ENCODE data around the gene ATXN2.
A peak's percentile ranks its signal among the peaks of the same experiment; 100 is the strongest.
"Not testable (repeated sequence)": the region's sequence is repeated elsewhere in the genome, so short reads cannot be mapped to it uniquely, and the experiment has no call there.

The ATXN2 gene

DNA sequence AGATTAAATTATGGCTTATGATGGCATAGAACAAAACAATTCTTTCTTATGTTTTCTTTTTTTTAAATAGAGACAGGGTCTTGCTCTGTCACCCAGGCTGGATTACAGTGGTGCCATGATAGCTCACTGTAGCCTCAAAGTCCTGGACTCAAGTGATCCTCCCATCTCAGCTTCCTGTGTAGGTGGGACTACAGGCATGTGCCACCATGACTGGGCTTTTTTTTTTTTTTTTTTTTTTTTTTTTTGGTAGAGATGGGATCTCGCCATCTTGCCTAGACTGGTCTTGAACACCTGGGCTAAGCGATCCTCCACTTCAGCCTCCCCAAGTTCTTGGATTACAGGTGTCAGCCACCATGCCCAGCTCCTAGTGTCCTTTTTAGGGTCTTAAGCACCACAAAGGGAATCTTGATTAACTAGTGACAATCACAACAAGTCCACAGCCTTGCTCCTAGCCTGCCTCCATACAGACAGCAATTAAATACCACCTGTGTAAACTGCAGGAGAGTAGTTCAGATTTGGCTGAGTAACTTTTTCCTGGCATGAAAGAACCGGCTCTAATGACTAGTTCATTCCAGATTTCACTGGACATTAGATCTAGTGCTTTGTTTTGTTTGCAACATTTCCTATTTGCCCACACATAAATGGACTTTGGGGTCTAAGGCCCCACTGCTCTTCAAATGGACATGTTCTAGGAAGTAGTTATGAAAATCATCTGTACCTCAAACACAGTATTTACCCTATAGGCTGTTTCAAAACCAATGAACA is 131.8 kb downstream of the ATXN2 start:
- Mint-ChIP-seq H3K27me3 (ENCODE audit: low read depth) (no peaks in the 10 kb centered on the region), H3K27ac (peak overlapping the region; percentile 28 to 82 (median 32)), H3K9me3 (no peaks in the 10 kb centered on the region), H3K4me1 (peaks cover 17% of the 10 kb centered on the region), H3K36me3 (ENCODE audit: low read depth) (peaks cover 56% of the 10 kb centered on the region), H3K4me3 (no peak overlapping the region)
- TF ChIP-seq, protein P1, sequence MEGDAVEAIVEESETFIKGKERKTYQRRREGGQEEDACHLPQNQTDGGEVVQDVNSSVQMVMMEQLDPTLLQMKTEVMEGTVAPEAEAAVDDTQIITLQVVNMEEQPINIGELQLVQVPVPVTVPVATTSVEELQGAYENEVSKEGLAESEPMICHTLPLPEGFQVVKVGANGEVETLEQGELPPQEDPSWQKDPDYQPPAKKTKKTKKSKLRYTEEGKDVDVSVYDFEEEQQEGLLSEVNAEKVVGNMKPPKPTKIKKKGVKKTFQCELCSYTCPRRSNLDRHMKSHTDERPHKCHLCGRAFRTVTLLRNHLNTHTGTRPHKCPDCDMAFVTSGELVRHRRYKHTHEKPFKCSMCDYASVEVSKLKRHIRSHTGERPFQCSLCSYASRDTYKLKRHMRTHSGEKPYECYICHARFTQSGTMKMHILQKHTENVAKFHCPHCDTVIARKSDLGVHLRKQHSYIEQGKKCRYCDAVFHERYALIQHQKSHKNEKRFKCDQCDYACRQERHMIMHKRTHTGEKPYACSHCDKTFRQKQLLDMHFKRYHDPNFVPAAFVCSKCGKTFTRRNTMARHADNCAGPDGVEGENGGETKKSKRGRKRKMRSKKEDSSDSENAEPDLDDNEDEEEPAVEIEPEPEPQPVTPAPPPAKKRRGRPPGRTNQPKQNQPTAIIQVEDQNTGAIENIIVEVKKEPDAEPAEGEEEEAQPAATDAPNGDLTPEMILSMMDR (IDR thresholded peaks at IDR 0.05; ENCODE audit: unreplicated experiment in 3 of 3), result no peak

DNA sequence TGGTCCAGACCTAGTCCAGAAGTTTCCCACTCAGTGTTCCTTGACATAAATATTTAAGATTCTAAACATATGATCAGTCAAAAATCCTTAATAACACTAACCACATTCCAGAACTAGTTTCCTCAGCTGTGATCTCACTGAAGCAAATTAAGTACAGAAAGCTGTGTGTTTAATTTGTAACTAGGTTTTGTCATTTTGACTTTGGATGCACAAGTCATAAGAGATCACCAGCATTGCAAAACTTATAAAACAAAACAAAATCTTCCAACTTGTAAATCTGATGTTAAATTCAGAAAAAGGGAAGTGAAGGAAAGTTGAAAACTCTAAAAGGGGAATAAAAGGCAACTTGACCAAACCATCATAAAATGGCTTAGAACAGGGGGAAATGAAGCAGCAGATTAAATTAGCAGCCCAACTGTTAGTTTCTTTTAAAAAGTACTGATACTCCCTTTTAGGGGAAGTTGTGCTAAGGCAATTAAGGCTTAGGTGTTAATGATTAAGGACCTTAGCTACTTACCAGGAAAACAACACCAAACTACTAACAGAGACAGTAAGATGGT is 136.8 kb downstream of the ATXN2 start:
- Mint-ChIP-seq H3K4me3 (no peak overlapping the region), H3K27me3 (ENCODE audit: low read depth) (no peaks in the 10 kb centered on the region), H3K36me3 (ENCODE audit: low read depth) (peaks cover 33% of the 10 kb centered on the region), H3K9me3 (no peaks in the 10 kb centered on the region), H3K4me1 (peaks cover 5% of the 10 kb centered on the region), H3K27ac (peak overlapping the region; percentile 87 to 96 (median 89))
- TF ChIP-seq, protein P1 (IDR thresholded peaks at IDR 0.05; ENCODE audit: unreplicated experiment in 3 of 3), result no peak

DNA sequence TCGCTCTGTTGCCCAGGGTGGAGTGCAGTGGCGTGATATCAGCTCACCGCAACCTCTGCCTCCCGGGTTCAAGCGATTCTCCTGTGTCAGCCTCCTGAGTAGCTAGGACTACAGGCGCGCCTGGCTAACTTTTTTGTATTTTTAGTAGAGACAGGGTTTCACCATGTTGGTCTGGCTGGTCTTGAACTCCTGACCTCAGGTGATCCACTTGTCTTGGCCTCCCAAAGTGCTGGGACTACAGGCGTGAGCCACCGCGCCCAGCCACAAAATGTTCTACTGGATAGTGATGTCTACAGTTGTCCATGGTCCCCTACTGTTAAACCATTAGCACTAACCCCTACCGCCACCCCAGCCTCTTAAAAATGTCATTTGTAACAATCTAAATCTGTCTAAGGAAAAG is 139.0 kb downstream of the ATXN2 start:
- H3K4me3 Mint-ChIP-seq; H3K4me1 Mint-ChIP-seq; H3K9me3 Mint-ChIP-seq; H3K27ac Mint-ChIP-seq; H3K27me3 Mint-ChIP-seq (ENCODE audit: low read depth): not testable (repeated sequence)
- peaks cover 43% of the 10 kb centered on the region for H3K36me3 Mint-ChIP-seq (ENCODE audit: low read depth)

DNA sequence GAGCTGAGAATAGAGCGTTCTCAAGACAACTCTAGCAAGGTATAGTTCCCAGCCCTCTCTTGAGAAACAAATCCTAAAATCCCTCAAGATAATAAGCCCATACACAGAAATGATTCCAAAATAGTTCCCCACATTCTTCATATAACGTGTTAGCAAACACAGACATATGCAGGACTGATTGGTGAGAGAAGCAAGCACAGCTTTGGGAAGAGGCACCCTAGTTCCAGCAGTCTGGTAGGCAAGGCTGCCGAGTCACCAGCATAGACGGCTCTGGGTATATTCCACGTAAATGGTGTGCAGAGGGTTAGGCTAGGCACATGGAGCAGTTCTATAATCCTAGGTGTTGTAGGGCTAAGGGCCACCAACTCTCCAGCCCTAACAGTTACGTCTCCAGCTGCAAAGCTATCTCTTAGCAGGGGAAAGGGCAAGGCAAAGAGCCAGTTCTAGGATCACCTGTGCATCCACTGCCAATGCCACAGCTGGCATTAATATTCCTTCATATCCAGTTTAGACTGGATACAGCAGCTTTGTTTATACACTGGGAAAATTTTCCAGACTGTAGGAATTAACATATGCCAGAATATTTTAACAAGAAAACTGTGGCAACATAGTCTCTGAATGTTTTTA is 140.5 kb downstream of the ATXN2 start:
- peaks cover 43% of the 10 kb centered on the region for H3K36me3 Mint-ChIP-seq (ENCODE audit: low read depth)
- peak overlapping the region in 1 of 3 experiments; percentile 82 for H3K27ac Mint-ChIP-seq
- TF ChIP-seq, protein P1 (IDR thresholded peaks at IDR 0.05; ENCODE audit: unreplicated experiment in 3 of 3), result no peak
- H3K4me1 Mint-ChIP-seq, result peaks cover 5% of the 10 kb centered on the region
- no peak overlapping the region for H3K4me3 Mint-ChIP-seq
- H3K9me3 Mint-ChIP-seq, result no peaks in the 10 kb centered on the region
- no peaks in the 10 kb centered on the region for H3K27me3 Mint-ChIP-seq (ENCODE audit: low read depth)

DNA sequence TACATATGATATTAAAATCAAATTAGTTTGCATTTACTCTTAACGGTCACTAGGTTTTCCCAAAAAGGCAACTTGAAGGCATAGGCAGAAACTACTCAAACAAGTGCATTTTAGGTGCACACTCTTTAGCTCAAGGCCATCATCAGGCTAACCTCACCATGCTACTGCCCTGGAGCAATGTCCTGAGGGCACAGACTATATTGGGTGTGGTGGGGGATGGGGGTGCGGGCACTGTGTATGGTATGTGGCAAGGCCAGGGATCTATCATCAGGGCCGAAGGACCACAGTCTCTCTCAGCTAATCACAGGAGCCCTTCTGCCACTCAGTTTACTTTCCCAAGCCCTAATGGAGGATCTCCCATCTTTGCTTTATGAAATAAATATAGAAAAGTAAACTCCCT is 141.5 kb downstream of the ATXN2 start:
- Mint-ChIP-seq H3K27ac (no peak overlapping the region), H3K36me3 (ENCODE audit: low read depth) (peaks cover 46% of the 10 kb centered on the region), H3K4me1 (peaks cover 5% of the 10 kb centered on the region), H3K4me3 (no peak overlapping the region), H3K27me3 (ENCODE audit: low read depth) (no peaks in the 10 kb centered on the region), H3K9me3 (no peaks in the 10 kb centered on the region)
- TF ChIP-seq, protein P1 (IDR thresholded peaks at IDR 0.05; ENCODE audit: unreplicated experiment in 3 of 3), result no peak

DNA sequence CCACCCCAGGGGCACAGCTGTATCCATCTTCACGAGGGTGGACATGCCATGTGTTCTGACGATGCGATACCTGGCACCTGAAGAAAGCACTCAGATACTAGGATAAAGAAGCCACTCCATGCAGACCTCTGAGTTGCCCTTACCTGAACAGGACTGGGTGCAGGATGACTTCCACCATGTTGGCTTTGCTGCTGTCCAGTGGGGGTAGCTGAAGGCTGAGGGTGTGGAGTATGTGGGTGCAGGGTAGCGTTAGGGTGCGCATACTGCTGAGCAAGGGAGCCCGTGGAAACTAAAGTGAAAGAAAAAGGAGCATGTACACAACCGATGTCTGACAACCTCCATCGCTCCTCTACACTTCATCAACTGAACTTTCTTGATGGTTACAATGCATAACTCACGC is 142.0 kb downstream of the ATXN2 start:
- peaks cover 41% of the 10 kb centered on the region for H3K36me3 Mint-ChIP-seq (ENCODE audit: low read depth)
- H3K4me1 Mint-ChIP-seq, result no peaks in the 10 kb centered on the region
- TF ChIP-seq, protein P1 (IDR thresholded peaks at IDR 0.05; ENCODE audit: unreplicated experiment in 3 of 3), result no peak
- no peak overlapping the region for H3K4me3 Mint-ChIP-seq
- H3K9me3 Mint-ChIP-seq, result no peaks in the 10 kb centered on the region
- no peaks in the 10 kb centered on the region for H3K27me3 Mint-ChIP-seq (ENCODE audit: low read depth)
- no peak overlapping the region for H3K27ac Mint-ChIP-seq

Data from nephron (organoid).